ENCODE results near the gene POLE. TPM values are rescaled to one million over a fixed set of nuclear protein-coding genes. Genes with fewer than 3 reads are reported as not detected.
"Not testable (repeated sequence)": the region's sequence is repeated elsewhere in the genome, so short reads cannot be mapped to it uniquely, and the experiment has no call there.

Gene POLE
- total RNA-seq, 1 donor from 2014 or later = 44.7 TPM

GRCh38 chr12:132702640-132703039 lies 15.5 kb upstream of the POLE start:
- Mint-ChIP-seq H3K27ac (ENCODE audit: unreplicated experiment) (no peak overlapping the region), H3K4me3 (ENCODE audit: unreplicated experiment) (no peak overlapping the region), H3K9me3 (ENCODE audit: low read depth) (no peaks in the 10 kb centered on the region), H3K36me3 (ENCODE audit: low read depth) (peaks cover 12% of the 10 kb centered on the region), H3K27me3 (ENCODE audit: low read depth) (no peaks in the 10 kb centered on the region), H3K4me1 (ENCODE audit: low read depth) (peaks cover 6% of the 10 kb centered on the region)
- no peak for DNase-seq (ENCODE audit: low spot score)
- TF ChIP-seq CTCF (IDR thresholded peaks at IDR 0.05) = no peak

- no peak overlapping the region for H3K27ac Mint-ChIP-seq (ENCODE audit: unreplicated experiment)
- H3K27me3 Mint-ChIP-seq (ENCODE audit: low read depth) = no peaks in the 10 kb centered on the region
- peaks cover 14% of the 10 kb centered on the region for H3K36me3 Mint-ChIP-seq (ENCODE audit: low read depth)
- H3K4me1 Mint-ChIP-seq (ENCODE audit: low read depth) = peaks cover 6% of the 10 kb centered on the region
- H3K4me3 Mint-ChIP-seq (ENCODE audit: unreplicated experiment) = no peak overlapping the region
- no peak for DNase-seq (ENCODE audit: low spot score)
- H3K9me3 Mint-ChIP-seq (ENCODE audit: low read depth) = no peaks in the 10 kb centered on the region
- no peak for TF ChIP-seq CTCF (IDR thresholded peaks at IDR 0.05)
These were observed 13.2 kb upstream of the POLE start for GRCh38 chr12:132700212-132700822.

GRCh38 chr12:132698341-132698740 lies 11.2 kb upstream of the POLE start:
- H3K9me3 Mint-ChIP-seq (ENCODE audit: low read depth) = no peaks in the 10 kb centered on the region
- no peak for TF ChIP-seq CTCF (IDR thresholded peaks at IDR 0.05)
- DNase-seq (ENCODE audit: low spot score) = no peak
- no peaks in the 10 kb centered on the region for H3K27me3 Mint-ChIP-seq (ENCODE audit: low read depth)
- H3K27ac Mint-ChIP-seq (ENCODE audit: unreplicated experiment) = no peak overlapping the region
- peaks cover 6% of the 10 kb centered on the region for H3K4me1 Mint-ChIP-seq (ENCODE audit: low read depth)
- no peak overlapping the region for H3K4me3 Mint-ChIP-seq (ENCODE audit: unreplicated experiment)
- peaks cover 14% of the 10 kb centered on the region for H3K36me3 Mint-ChIP-seq (ENCODE audit: low read depth)

- Mint-ChIP-seq H3K27ac (ENCODE audit: unreplicated experiment) (no peak overlapping the region), H3K4me3 (ENCODE audit: unreplicated experiment) (no peak overlapping the region), H3K36me3 (ENCODE audit: low read depth) (peaks cover 13% of the 10 kb centered on the region), H3K27me3 (ENCODE audit: low read depth) (no peaks in the 10 kb centered on the region), H3K9me3 (ENCODE audit: low read depth) (no peaks in the 10 kb centered on the region), H3K4me1 (ENCODE audit: low read depth) (peaks cover 16% of the 10 kb centered on the region)
- TF ChIP-seq CTCF (IDR thresholded peaks at IDR 0.05) = no peak
- no peak for DNase-seq (ENCODE audit: low spot score)
These were observed 8.3 kb upstream of the POLE start for GRCh38 chr12:132695431-132695830.

- Mint-ChIP-seq H3K4me1 (ENCODE audit: low read depth) (peaks cover 16% of the 10 kb centered on the region), H3K36me3 (ENCODE audit: low read depth) (peaks cover 10% of the 10 kb centered on the region)
- not testable (repeated sequence) for DNase-seq (ENCODE audit: low spot score); H3K27ac Mint-ChIP-seq (ENCODE audit: unreplicated experiment); H3K9me3 Mint-ChIP-seq (ENCODE audit: low read depth); H3K4me3 Mint-ChIP-seq (ENCODE audit: unreplicated experiment); H3K27me3 Mint-ChIP-seq (ENCODE audit: low read depth)
These were observed 7.7 kb upstream of the POLE start for GRCh38 chr12:132694888-132695287.

GRCh38 chr12:132692030-132692429 lies 4.9 kb upstream of the POLE start:
- Mint-ChIP-seq H3K4me1 (ENCODE audit: low read depth) (peaks cover 23% of the 10 kb centered on the region), H3K27ac (ENCODE audit: unreplicated experiment) (peak overlapping the region; percentile 79)
- not testable (repeated sequence) for H3K27me3 Mint-ChIP-seq (ENCODE audit: low read depth); DNase-seq (ENCODE audit: low spot score); H3K36me3 Mint-ChIP-seq (ENCODE audit: low read depth); H3K9me3 Mint-ChIP-seq (ENCODE audit: low read depth); H3K4me3 Mint-ChIP-seq (ENCODE audit: unreplicated experiment)

Measured in chondrocyte (in vitro differentiated cells).